GM21447 (cell line): ENCODE measurements around the gene TEC.
"Not testable (repeated sequence)": the region's sequence is repeated elsewhere in the genome, so short reads cannot be mapped to it uniquely, and the experiment has no call there.

Experiments used
- ATAC-seq: cut with Tn5 transposase; IDR thresholded peaks from one replicate; pipeline ENCODE4 v1.9.1; 2021; ENCODE audit not compliant: unreplicated experiment

The TEC gene

GRCh38 chr4:48196758-48197504 lies 72.7 kb downstream of the TEC start:
- ATAC-seq = peak; percentile 68

- no peak for ATAC-seq
These were observed 73.8 kb downstream of the TEC start for GRCh38 chr4:48195853-48196252.

- ATAC-seq = no peak
These were observed 74.3 kb downstream of the TEC start for GRCh38 chr4:48195374-48195773.

- no peak for ATAC-seq
These were observed 74.7 kb downstream of the TEC start for GRCh38 chr4:48194971-48195370.

- no peak for ATAC-seq
These were observed 75.6 kb downstream of the TEC start for GRCh38 chr4:48193921-48194468.

GRCh38 chr4:48193096-48193836 lies 76.4 kb downstream of the TEC start:
- ATAC-seq = no peak

- no peak for ATAC-seq
These were observed 77.9 kb downstream of the TEC start for GRCh38 chr4:48191758-48192157.

- ATAC-seq = peak; percentile 51
These were observed 78.8 kb downstream of the TEC start for GRCh38 chr4:48190839-48191238.

GRCh38 chr4:48189731-48190130 lies 79.9 kb downstream of the TEC start:
- no peak for ATAC-seq

GRCh38 chr4:48188390-48188789 lies 81.2 kb downstream of the TEC start:
- no peak for ATAC-seq

- ATAC-seq = no peak
These were observed 81.8 kb downstream of the TEC start for GRCh38 chr4:48187813-48188212.

GRCh38 chr4:48187066-48187465 lies 82.6 kb downstream of the TEC start:
- ATAC-seq = not testable (repeated sequence)

GRCh38 chr4:48186394-48186793 lies 83.2 kb downstream of the TEC start:
- ATAC-seq = not testable (repeated sequence)

- ATAC-seq = no peak
These were observed 84.8 kb downstream of the TEC start for GRCh38 chr4:48184882-48185281.

GRCh38 chr4:48180234-48180633 lies 89.4 kb downstream of the TEC start:
- ATAC-seq = no peak

GRCh38 chr4:48178931-48179330 lies 90.7 kb downstream of the TEC start:
- no peak for ATAC-seq

- ATAC-seq = no peak
These were observed 93.8 kb downstream of the TEC start for GRCh38 chr4:48175806-48176205.

- ATAC-seq = no peak
These were observed 94.3 kb downstream of the TEC start for GRCh38 chr4:48175328-48175727.

- ATAC-seq = peak; percentile 75
These were observed 96.3 kb downstream of the TEC start for GRCh38 chr4:48173056-48173991.

- ATAC-seq = no peak
These were observed 97.0 kb downstream of the TEC start for GRCh38 chr4:48172651-48173050.

GRCh38 chr4:48169636-48170035 lies 100.0 kb downstream of the TEC start:
- ATAC-seq = no peak
